Right lobe of liver (tissue), 6 donors: ENCODE data around the gene MUTYH. TPM values are rescaled to one million over a fixed set of nuclear protein-coding genes. Genes with fewer than 3 reads are reported as not detected.
"Not testable (repeated sequence)": the region's sequence is repeated elsewhere in the genome, so short reads cannot be mapped to it uniquely, and the experiment has no call there.

ENCODE experiments used
- ATAC-seq, 4 donors: fragments of 200-7000 bp; cut with Tn5 transposase; one replicate each; pipeline ENCODE4 v1.9.1; 2020; ENCODE audit warnings: mild to moderate bottlenecking in 4 of 4, moderate library complexity in 4 of 4
- DNase-seq, 3 donors: peaks; one replicate each; pipeline ENCODE4 v3.0.0-alpha.2; 2020
- H3K27ac ChIP-seq, 3 donors: fragments of 200-600 bp; one replicate each; pipeline ENCODE4 v1.8.0; 2022
- H3K27me3 ChIP-seq, 2 donors: fragments of 200-600 bp; one replicate each; pipeline ENCODE4 v1.8.0; 2022
- H3K36me3 ChIP-seq, 4 donors: fragments of 200-600 bp; sonication (generic) in 1 of 4; one replicate each; pipeline versions ENCODE4 v1.5.1 to v1.8.0; 2017 to 2022; ENCODE audit warnings: control low read depth in 1 of 4
- H3K4me1 ChIP-seq, 4 donors: fragments of 200-600 bp; sonication (generic) in 1 of 4; one replicate each; pipeline versions ENCODE4 v1.5.1 to v1.8.0; 2017 to 2022; ENCODE audit warnings: control low read depth in 1 of 4
- H3K4me3 ChIP-seq, 3 donors: fragments of 200-600 bp; one replicate each; pipeline ENCODE4 v1.8.0; 2022
- H3K9me3 ChIP-seq, 4 donors: fragments of 200-600 bp; sonication (generic) in 1 of 4; one replicate each; pipeline versions ENCODE4 v1.5.1 to v1.8.0; 2017 to 2022; ENCODE audit warnings: control low read depth in 1 of 4
- POLR2A ChIP-seq: fragments of 450-650 bp; IDR thresholded peaks from one replicate; pipeline ENCODE4 v1.6.1; 2017; ENCODE audit warnings: antibody characterized with exemption, mild to moderate bottlenecking
- WGBS: methylation state at CpG from one replicate; pipeline ENCODE4 v1.1.6; 2018; ENCODE audit warnings: low coverage, low lambda C conversion rate; ENCODE audit not compliant: insufficient coverage; ENCODE audit errors: missing lambda C conversion rate; 5-methylcytosine and 5-hydroxymethylcytosine counted together
- intact Hi-C, 2 donors: fragments of 100-400 bp; cut with DNase I; formaldehyde crosslinking; loops; one replicate each; pipeline versions ENCODE4 v1.11.2 to v1.14.1; 2022
- total RNA-seq, 6 experiments: library from RNA; depleted of rRNA in 2 of 6; stranded (reverse); fragments of >200 nt in 2 of 6; fragmentation: NEBNext Ultra II Directional in 3 of 6; extraction: Animal tissue kit (Norgen Biotek cat#: 25700) in 3 of 6; gene quantifications; one replicate each; pipeline versions ENCODE4 v1.1.0 to v1.2.4, GENCODE V29; 2016 to 2023
- TF ChIP-seq, protein P1 (sequence below), 4 donors: fragments of 200-600 bp in 3 of 4; fragments of 450-650 bp in 1 of 4; IDR thresholded peaks; one replicate each; pipeline versions ENCODE4 v1.5.1 to v1.8.0; 2016 to 2022; ENCODE audit warnings: antibody characterized with exemption in 4 of 4, mild to moderate bottlenecking in 2 of 4
- donor health status: DM: no; HTN: yes; CAD: no.
- donor health status: DM: no; HTN: no; CAD: no.
- donor health status: DM: no; HTN: no; CAD: no.
- donor health status: DM: no; HTN: yes; CAD: no.
- donor health status: DM: no; HTN: yes; CAD: no.

Gene MUTYH
- total RNA-seq, 6 experiments from 2014 or later: 7.2 to 11.9 (median 8.4) TPM

DNA sequence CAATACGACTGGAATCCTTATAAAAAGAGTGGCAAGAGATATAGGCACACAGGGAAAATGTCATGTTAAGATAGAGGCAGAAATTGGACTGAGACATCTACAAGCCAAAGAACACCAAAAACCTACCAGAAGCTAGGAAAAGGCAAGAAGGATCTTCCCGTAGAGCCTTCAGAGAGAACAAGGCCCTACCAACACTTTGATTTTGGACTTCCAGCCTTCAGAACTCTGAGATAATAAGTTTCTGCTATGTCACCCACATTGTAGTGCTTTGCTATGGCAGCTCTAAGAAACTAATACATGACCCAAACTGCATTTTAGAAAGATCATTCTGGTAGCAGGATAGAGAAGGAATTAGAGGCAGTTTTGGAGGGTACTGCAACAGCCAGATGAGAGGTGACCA is 24.1 kb upstream of the MUTYH start:
- Histone ChIP-seq H3K4me3 (no peak overlapping the region), H3K27ac (no peak overlapping the region), H3K36me3 (no peaks in the 10 kb centered on the region), H3K9me3 (no peaks in the 10 kb centered on the region), H3K27me3 (no peaks in the 10 kb centered on the region), H3K4me1 (peaks cover 0 to 22% (median 8%) of the 10 kb centered on the region in 4 donors)
- TF ChIP-seq, protein P1, sequence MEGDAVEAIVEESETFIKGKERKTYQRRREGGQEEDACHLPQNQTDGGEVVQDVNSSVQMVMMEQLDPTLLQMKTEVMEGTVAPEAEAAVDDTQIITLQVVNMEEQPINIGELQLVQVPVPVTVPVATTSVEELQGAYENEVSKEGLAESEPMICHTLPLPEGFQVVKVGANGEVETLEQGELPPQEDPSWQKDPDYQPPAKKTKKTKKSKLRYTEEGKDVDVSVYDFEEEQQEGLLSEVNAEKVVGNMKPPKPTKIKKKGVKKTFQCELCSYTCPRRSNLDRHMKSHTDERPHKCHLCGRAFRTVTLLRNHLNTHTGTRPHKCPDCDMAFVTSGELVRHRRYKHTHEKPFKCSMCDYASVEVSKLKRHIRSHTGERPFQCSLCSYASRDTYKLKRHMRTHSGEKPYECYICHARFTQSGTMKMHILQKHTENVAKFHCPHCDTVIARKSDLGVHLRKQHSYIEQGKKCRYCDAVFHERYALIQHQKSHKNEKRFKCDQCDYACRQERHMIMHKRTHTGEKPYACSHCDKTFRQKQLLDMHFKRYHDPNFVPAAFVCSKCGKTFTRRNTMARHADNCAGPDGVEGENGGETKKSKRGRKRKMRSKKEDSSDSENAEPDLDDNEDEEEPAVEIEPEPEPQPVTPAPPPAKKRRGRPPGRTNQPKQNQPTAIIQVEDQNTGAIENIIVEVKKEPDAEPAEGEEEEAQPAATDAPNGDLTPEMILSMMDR (IDR thresholded peaks at IDR 0.05): no peak
- TF ChIP-seq POLR2A: no peak
- ATAC-seq: no peak
- DNase-seq: no peak
- intact Hi-C loops: no loop called here
- 77% methylated on average over 2 of the region's 2 CpGs for WGBS

DNA sequence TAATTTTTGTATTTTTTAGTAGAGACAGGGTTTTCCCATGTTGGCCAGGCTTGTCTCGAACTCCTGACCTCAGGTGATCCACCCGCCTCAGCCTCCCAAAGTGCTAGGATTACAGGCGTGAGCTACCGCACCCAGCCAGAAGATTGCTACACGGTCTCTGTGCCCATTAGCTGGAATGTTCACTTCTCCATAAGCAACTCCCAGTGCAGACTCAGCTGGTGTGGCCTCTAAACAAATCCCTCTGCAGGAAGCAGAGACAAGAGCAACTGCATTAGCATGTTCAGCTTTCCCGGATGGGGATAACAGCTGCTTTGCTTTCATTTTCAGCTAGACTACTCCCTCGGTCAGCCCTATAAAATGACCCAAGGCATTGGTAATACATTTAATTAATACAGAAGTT is 20.7 kb upstream of the MUTYH start:
- WGBS: 16% methylated on average over 7 of the region's 7 CpGs
- TF ChIP-seq, protein P1 (IDR thresholded peaks at IDR 0.05): peak in 2 of 4 donors; percentile 9 to 33
- TF ChIP-seq POLR2A: peak; percentile 49
- H3K9me3 ChIP-seq, H3K36me3 ChIP-seq, H3K27me3 ChIP-seq, DNase-seq, intact Hi-C loops: not testable (repeated sequence)
- Histone ChIP-seq H3K4me3 (peak overlapping the region; percentile 1 to 31 (median 18)), H3K27ac (peak overlapping the region; percentile 48 to 67 (median 59)), H3K4me1 (peaks cover 0 to 22% (median 8%) of the 10 kb centered on the region in 4 donors)
- ATAC-seq: peak; percentile 90 to 96 (median 93)

DNA sequence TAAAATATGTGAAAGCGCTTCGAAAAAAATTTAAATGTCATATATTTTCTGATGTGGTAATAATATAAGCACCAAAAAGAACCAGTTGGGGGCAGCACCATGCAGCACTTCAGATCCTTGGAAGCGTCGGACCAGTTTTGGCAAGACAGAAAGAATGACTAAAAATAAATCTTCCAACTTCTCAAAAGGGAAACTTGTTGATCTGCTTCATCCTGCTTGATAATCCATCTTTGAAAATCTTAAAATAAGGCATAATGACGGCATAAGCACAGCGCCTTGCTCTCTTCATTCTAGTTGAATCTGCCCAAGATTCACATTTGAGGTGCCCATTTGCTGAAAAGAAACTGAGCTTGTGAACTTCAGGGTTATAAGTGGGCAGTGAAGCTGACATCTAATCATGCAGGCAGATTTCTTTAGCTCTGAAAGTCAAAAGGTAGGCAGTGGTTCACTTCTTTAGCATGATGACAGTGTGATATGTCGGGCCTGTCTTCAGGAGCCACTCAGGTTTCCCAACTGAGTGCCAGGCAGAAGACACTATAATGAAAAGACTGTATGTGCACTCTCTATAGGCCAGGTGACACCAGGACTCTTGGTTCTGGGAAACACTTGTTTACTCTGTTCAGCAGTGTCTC is 19.8 kb upstream of the MUTYH start:
- TF ChIP-seq, protein P1 (IDR thresholded peaks at IDR 0.05): peak; percentile 66 to 76 (median 68)
- TF ChIP-seq POLR2A: no peak
- H3K9me3 ChIP-seq: no peaks in the 10 kb centered on the region
- H3K4me1 ChIP-seq: peaks cover 0 to 22% (median 8%) of the 10 kb centered on the region in 4 donors
- intact Hi-C loops: loop anchor here (5.0 to 10.0 kb wide), 3 partner anchors 132 to 205 kb away; partner anchors contain the start of gene TESK2 (in 1 of the 2)
- ATAC-seq (peak; percentile 72 to 82 (median 74)), DNase-seq (peak in 1 of 3 donors; percentile 42)
- H3K27me3 ChIP-seq: no peaks in the 10 kb centered on the region
- no peaks in the 10 kb centered on the region for H3K36me3 ChIP-seq
- WGBS: 23% methylated on average over 7 of the region's 7 CpGs
- H3K27ac ChIP-seq: peak overlapping the region; percentile 48 to 67 (median 59)
- H3K4me3 ChIP-seq: no peak overlapping the region

DNA sequence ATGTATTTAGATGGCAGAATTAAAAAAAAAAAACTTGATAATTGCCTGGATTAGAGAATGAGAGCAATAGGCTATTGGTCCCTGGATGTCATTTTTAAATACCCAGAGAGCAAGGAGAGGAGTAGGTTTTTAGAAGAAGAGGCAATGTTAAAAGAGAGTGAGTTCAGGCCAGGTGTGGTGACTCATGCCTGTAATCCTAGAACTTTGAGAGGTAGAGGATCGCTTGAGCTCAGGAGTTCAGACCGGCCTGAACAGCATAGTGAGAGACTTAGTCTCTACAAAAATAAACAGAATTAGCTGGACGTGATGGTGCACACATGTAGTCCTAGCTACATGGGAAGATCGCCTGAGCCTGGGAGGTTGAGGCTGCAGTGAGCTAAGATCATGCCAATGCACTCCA is 15.9 kb upstream of the MUTYH start:
- H3K36me3 ChIP-seq: no peaks in the 10 kb centered on the region
- WGBS: 95% methylated on average over 4 of the region's 4 CpGs
- H3K4me3 ChIP-seq: no peak overlapping the region
- intact Hi-C loops: loop anchor here (5.0 to 10.0 kb wide), 3 partner anchors 136 to 209 kb away; partner anchors contain the start of gene TESK2 (in 1 of the 2)
- DNase-seq (no peak), ATAC-seq (no peak)
- no peaks in the 10 kb centered on the region for H3K27me3 ChIP-seq
- TF ChIP-seq, protein P1 (IDR thresholded peaks at IDR 0.05): no peak
- TF ChIP-seq POLR2A: no peak
- H3K9me3 ChIP-seq: no peaks in the 10 kb centered on the region
- peaks cover 0 to 16% (median 8%) of the 10 kb centered on the region in 4 donors for H3K4me1 ChIP-seq
- H3K27ac ChIP-seq: no peak overlapping the region
